Measurements from ENCODE around the gene FRAT2.

DNA sequence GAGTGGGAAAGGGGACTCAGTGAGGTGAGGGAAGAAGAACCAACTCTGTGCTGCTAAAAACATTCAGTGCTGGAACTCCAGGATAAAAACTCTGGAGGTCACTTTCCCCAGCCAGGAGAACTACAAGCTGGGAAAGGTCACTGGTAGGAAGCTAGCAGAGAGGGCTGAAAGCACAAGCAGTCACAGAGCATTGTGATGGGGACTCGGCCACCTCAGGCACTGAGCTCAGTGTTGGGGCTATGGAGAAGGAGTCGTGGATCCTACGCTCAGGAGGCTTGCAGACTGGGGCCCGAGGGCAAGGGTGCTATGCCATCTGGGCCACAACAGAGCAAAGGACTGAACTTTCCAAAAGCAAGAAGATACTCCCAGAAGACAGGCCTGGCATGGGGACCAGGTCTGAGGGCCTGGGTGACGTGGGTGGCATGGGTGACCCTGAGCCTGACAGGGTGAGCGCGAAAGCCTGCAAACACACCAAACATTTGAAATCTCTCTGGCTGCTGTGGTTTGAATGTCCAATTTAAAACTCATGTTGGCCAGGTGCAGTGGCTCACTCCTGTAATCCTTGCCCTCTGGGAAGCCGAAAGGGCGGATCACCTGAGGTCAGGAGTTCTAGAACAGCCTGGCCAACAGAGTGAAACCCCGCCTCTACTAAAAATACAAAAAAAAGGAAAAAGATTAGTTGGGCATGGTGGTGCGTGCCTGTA is 32.3 kb downstream of the FRAT2 start:
- TF ChIP-seq POLR2AphosphoS5 (IDR thresholded peaks at IDR 0.05; ENCODE audit: low read depth, low read length) = no peak
- no peak for TF ChIP-seq TAF1 (IDR thresholded peaks at IDR 0.05; ENCODE audit: low read depth, low read length)
- no peak for TF ChIP-seq POLR2A (IDR thresholded peaks at IDR 0.05; ENCODE audit: low read depth, low read length)
- no peak for TF ChIP-seq PAX5 (IDR thresholded peaks at IDR 0.05; ENCODE audit: insufficient read depth, low read length, severe bottlenecking)
- no peak for TF ChIP-seq SPI1 (IDR thresholded peaks at IDR 0.05; ENCODE audit: low read depth, low read length)
